Pericardium fibroblast (primary cell): Measurements from ENCODE around the gene CHAF1B. TPM values are rescaled to one million over a fixed set of nuclear protein-coding genes. Genes with fewer than 3 reads are reported as not detected.

Experiments used
- total RNA-seq: library from RNA; depleted of rRNA; stranded (reverse); fragments of >200 nt; gene quantifications from 2 replicates; pipeline ENCODE4 v1.2.3, GENCODE V29; 2015

CHAF1B gene
- total RNA-seq: 1.5 and 2.2 TPM in 2 replicates

DNA sequence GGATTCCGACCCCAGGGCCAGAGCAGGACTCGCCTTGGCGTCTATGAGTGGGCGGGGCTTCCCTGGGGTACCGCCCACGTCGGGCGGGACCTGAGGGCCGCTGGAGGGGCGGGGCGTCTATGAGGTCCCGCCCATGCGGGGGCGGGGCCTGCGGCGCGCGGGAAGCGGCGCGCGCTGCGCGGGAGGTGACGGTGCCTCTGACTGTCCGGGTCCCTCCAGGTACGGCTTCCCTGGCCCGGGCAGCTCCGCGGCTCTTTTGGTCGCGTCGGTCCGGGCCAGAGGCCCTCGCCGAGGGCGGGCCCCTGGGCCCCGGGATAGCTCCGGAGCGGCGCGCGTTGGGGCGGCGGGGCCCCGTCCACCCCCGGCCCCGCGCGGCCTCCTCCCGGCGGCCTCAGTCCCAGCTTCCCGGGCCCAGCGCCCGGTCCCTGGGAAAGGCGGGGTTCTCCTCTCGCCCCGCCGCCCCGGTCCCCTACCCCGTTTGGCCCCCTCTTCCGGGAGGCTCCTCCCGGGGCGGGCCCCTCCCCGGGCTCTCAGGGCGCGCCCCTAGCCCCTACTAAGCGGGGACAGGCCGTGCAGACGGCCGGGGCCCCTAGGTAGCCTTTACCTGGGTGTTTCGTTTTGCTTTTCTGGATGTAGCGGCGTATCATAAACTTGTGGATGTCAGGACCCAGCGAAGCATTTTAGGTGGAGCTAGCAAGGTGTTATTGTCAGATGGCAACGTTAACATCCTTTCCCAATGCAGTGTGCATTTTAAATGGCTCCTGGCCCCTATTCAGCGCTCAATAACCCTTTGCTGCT is at the start of gene CHAF1B:
TSS of gene CHAF1B (plus strand) at position 160 of the 798 bp plus-strand sequence. CDS start 745 bp downstream, outside the sequence.

Other genes with a start within 250 kb of the CHAF1B start
- 1.1 and 6.4 TPM in 2 replicates for gene DOP1B, start 228.6 kb upstream of the CHAF1B start, total RNA-seq
- 12.0 and 12.7 TPM in 2 replicates for gene MORC3, start 65.2 kb upstream of the CHAF1B start, total RNA-seq
- not detected in 2 replicates for gene CLDN14, start 94.7 kb downstream of the CHAF1B start, total RNA-seq